ENCODE results near the gene DNM3.
"Not testable (repeated sequence)": the region's sequence is repeated elsewhere in the genome, so short reads cannot be mapped to it uniquely, and the experiment has no call there.

The DNM3 gene

DNA sequence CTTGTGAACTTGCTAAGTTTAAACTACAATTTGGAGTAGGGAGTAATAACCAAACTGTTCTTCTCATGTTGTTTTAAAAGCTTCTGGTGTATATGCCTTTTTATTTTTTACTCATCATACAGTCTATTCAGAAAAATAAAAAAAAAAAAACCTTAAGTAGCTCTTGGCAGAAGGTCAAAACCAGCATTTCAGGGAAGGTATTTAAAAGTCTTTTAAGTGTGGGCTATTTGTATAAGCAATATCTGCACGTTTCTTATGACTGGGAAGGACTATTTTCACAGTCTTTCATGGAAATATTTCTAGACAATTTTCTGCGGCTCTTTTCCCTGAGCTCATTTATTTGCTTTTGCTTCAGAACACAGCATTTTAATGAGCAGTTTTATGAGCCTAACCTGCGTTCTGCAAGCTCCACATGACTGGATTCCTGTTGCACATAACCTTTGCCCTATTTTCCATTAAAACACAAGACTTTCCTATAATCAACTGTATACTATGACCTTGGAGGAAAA is 518.2 kb downstream of the DNM3 start:
- in situ Hi-C loops (cut with MboI; ENCODE audit: low sequenced_read_pairs) = no loop called here
- Histone ChIP-seq H3K27me3 (ENCODE audit: low read depth) (no peaks in the 10 kb centered on the region), H3K4me1 (peaks cover 44% of the 10 kb centered on the region), H3K36me3 (replicated peaks) (no peaks in the 10 kb centered on the region), H3K4me3 (no peak overlapping the region), H3K9me3 (no peaks in the 10 kb centered on the region)
- DNase-seq (ENCODE audit: low spot score in 2 of 2) = peak; percentile 32 to 90

DNA sequence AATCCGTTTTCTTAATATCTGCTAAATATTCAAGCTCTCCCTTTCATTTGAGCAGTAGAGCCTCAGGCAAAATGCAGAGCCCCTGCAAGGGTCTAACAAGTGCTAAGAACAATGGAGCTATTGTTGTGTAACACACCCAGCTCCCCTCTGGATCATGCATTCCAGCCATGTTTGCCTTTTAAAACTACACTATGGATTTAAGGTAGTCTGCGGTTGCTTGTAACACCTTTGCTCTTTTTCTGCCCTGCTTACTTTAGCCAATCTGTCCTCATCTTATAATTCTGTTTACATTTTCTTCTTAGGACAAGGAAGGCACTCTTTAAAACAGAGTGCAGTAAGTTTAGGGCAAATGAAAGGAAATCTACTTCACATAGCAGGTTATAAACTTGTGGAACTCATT is 519.2 kb downstream of the DNM3 start:
- in situ Hi-C loops (cut with MboI; ENCODE audit: low sequenced_read_pairs) = no loop called here

DNA sequence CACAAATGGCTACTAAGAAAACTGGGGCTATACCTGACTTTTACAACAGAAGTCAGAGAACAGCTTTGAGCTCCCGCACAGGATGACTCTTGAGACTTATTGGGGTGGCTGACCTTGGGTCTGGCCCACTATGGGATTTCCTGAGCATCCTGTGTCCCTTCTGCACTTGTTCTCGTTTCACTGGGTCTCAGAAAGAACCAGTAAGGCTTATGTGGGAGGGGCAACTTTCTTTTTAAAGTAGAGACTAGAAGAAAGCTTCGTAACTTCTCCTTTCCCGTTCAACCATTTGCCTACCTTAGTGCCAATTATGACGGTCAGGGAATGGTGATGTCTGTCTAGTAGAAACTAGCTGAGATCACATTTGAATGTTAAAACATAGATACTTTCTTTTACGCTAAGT is 519.7 kb downstream of the DNM3 start:
- Histone ChIP-seq H3K27me3 (ENCODE audit: low read depth) (no peaks in the 10 kb centered on the region), H3K9me3 (no peaks in the 10 kb centered on the region), H3K36me3 (replicated peaks) (no peaks in the 10 kb centered on the region), H3K4me3 (no peak overlapping the region), H3K4me1 (peaks cover 44% of the 10 kb centered on the region)
- no peak for DNase-seq (ENCODE audit: low spot score in 2 of 2)
- in situ Hi-C loops (cut with MboI; ENCODE audit: low sequenced_read_pairs) = no loop called here

More for the DNA sequence above, 519.2 kb downstream of the DNM3 start:
- H3K27me3 ChIP-seq (ENCODE audit: low read depth) = no peaks in the 10 kb centered on the region
- peak; percentile 87 to 98 for DNase-seq (ENCODE audit: low spot score in 2 of 2)
- H3K36me3 ChIP-seq (replicated peaks) = no peaks in the 10 kb centered on the region
- H3K9me3 ChIP-seq = no peaks in the 10 kb centered on the region
- H3K4me3 ChIP-seq = no peak overlapping the region
- peaks cover 44% of the 10 kb centered on the region for H3K4me1 ChIP-seq

DNA sequence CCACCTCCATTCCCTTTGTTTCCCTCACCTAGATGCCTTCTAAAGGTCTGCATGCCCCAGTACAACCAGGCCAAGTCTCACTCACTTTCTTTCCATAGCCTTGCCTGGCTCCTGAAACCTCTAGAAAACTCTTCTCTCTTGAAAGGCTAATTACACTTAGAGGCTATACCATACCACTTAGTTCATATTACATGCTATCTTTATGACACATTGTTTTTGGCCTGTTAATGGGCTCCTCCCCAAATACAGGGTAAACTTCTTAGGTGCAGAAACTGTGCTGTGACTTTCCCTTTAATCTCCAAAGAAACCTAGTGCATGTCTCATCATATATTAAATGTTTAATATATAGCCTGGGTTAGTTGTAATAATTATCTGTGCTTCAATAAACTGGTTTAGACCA is 522.6 kb downstream of the DNM3 start:
- Histone ChIP-seq H3K4me3 (no peak overlapping the region), H3K9me3 (no peaks in the 10 kb centered on the region), H3K36me3 (replicated peaks) (no peaks in the 10 kb centered on the region), H3K27me3 (ENCODE audit: low read depth) (no peaks in the 10 kb centered on the region), H3K4me1 (peaks cover 24% of the 10 kb centered on the region)
- in situ Hi-C loops (cut with MboI; ENCODE audit: low sequenced_read_pairs) = no loop called here
- no peak for DNase-seq (ENCODE audit: low spot score in 2 of 2)

DNA sequence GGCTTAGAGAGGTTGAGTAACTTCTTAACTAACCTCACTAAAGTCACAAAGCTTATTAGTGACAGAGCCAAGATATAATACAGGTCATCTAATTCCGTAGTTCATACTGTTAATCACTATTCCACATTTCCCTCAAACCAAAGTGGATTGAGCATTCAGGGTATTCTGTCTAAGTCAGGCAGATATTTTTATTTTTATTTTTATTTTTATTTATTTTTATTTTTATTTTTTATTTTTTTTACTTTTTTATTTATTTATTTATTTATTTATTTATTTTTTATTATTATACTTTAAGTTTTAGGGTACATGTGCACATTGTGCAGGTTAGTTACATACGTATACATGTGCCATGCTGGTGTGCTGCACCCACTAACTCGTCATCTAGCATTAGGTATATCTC is 530.3 kb downstream of the DNM3 start:
- DNase-seq (ENCODE audit: low spot score in 2 of 2); H3K4me3 ChIP-seq; H3K9me3 ChIP-seq; H3K27me3 ChIP-seq (ENCODE audit: low read depth); H3K36me3 ChIP-seq (replicated peaks); in situ Hi-C loops (cut with MboI; ENCODE audit: low sequenced_read_pairs): not testable (repeated sequence)
- H3K4me1 ChIP-seq = peaks cover 22% of the 10 kb centered on the region

DNA sequence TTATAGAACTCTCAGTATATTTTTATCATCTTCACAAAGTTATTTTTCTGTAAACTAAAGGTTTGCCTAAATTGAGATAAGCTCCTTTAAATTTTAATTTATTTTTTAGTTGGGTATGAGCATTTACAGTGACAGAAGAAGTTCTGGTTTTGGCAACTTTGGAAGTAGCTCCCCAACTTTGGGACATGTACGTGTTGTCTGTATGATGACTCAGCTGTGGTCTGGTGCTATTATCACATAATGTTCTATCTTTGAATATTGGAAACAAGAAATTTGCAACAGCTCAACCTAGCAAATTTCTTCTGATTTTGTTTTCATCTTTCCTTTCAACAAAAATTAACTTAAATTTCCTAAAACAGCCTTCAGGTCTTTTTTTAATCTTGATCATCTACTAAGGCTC is 532.6 kb downstream of the DNM3 start:
- H3K36me3 ChIP-seq (replicated peaks) = no peaks in the 10 kb centered on the region
- H3K27me3 ChIP-seq (ENCODE audit: low read depth) = no peaks in the 10 kb centered on the region
- H3K4me3 ChIP-seq = no peak overlapping the region
- H3K4me1 ChIP-seq = peaks cover 26% of the 10 kb centered on the region
- no peaks in the 10 kb centered on the region for H3K9me3 ChIP-seq
- no peak for DNase-seq (ENCODE audit: low spot score in 2 of 2)
- in situ Hi-C loops (cut with MboI; ENCODE audit: low sequenced_read_pairs) = no loop called here

DNA sequence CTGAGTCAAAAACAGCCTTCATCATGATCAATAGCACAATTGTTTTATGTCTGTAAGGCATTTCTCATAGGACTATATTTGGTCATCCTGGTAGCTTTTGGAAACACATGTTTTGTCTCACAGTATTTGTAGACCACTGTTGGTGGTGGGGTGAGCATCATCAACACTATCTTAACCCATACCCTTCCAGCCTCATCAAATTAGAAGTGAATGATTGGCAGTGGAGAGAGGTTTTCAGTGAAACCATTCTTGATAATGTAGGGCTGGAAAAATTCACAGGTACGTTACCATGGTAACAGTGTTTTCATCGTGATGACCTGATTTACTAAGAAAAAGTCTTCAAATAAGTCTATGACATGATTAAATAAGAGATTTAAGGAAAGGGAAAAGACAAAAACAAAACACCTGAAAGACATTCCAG is 533.9 kb downstream of the DNM3 start:
- DNase-seq (ENCODE audit: low spot score in 2 of 2) = peak in 1 of 2 experiments; percentile 28
- H3K27me3 ChIP-seq (ENCODE audit: low read depth) = no peaks in the 10 kb centered on the region
- in situ Hi-C loops (cut with MboI; ENCODE audit: low sequenced_read_pairs) = no loop called here
- H3K4me3 ChIP-seq = no peak overlapping the region
- no peaks in the 10 kb centered on the region for H3K9me3 ChIP-seq
- H3K4me1 ChIP-seq = peaks cover 26% of the 10 kb centered on the region
- no peaks in the 10 kb centered on the region for H3K36me3 ChIP-seq (replicated peaks)

DNA sequence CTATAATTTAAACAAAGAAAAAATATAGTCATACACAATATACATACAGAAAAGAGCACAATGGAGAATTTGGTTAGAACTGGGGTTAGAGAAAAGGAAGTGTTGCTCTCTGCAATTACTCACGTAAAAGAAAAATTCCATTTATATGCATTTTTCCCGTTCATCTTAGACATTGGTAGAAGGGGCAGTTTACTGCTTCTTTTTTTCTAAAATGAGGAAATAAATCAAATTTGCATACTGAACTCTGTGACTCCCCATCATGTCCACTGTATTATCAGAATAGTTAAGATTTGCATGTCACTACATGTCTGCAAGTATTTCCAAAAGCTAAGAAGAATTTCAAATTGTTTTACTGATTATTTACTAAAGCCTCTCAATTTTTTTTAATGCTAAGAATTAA is 535.1 kb downstream of the DNM3 start:
- no peak for DNase-seq (ENCODE audit: low spot score in 2 of 2)
- H3K4me1 ChIP-seq = peaks cover 29% of the 10 kb centered on the region
- in situ Hi-C loops (cut with MboI; ENCODE audit: low sequenced_read_pairs) = no loop called here
- H3K27me3 ChIP-seq (ENCODE audit: low read depth) = no peaks in the 10 kb centered on the region
- H3K9me3 ChIP-seq = no peaks in the 10 kb centered on the region
- no peak overlapping the region for H3K4me3 ChIP-seq
- no peaks in the 10 kb centered on the region for H3K36me3 ChIP-seq (replicated peaks)

DNA sequence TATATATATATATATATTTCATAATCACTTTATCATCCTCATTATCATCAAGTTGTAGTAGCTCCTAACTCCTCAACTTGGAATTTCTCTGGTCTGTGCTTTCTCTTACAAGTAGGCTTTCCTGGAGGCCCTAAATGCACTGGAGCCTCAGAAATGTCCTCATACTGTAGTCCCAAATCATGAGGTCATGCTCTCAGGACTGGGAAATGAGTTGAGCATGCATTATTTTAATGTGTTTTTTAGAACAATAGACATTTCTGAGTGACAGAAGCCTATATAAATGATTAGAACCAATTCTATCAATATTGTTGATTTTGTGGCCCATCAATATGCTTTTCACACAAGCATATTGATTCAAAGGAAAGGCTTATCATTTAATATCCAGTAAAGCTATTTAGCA is 536.3 kb downstream of the DNM3 start:
- H3K9me3 ChIP-seq = no peaks in the 10 kb centered on the region
- no peak for DNase-seq (ENCODE audit: low spot score in 2 of 2)
- in situ Hi-C loops (cut with MboI; ENCODE audit: low sequenced_read_pairs) = no loop called here

DNA sequence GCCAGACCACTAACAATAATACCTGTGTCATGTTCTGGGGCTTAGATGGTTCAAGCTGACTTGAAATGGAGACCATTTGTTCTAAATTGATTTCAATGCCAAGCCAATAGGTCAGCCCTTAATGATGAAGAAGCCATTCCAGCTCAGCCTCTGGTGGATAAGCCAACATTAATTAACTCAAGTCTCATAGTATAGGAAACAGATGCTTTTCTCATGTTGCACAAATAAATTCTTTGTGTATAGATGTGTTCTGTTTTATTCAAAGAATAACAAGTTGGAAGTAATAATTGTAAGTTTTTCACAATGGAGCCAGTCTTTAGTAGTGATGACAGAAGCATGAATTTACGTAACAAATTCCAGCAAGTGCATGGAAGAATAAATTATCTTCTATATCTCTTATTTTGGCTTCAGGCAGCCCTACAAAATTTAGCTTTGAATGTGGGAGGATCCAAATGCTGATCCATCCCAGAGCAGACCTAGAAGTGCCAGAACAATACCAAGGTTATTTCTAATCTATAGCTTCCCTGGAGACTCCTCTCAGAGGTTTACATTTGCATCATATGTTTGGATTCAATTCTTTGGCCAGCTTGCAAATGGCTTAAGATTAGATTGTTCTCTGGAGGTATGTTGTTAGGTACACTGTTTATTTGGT is 536.9 kb downstream of the DNM3 start:
- Histone ChIP-seq H3K9me3 (no peaks in the 10 kb centered on the region), H3K36me3 (replicated peaks) (no peaks in the 10 kb centered on the region), H3K27me3 (ENCODE audit: low read depth) (no peaks in the 10 kb centered on the region), H3K4me3 (no peak overlapping the region), H3K4me1 (peaks cover 47% of the 10 kb centered on the region)
- in situ Hi-C loops (cut with MboI; ENCODE audit: low sequenced_read_pairs) = no loop called here
- no peak for DNase-seq (ENCODE audit: low spot score in 2 of 2)

More for the DNA sequence above, 536.3 kb downstream of the DNM3 start:
- H3K27me3 ChIP-seq (ENCODE audit: low read depth) = no peaks in the 10 kb centered on the region
- no peaks in the 10 kb centered on the region for H3K36me3 ChIP-seq (replicated peaks)
- no peak overlapping the region for H3K4me3 ChIP-seq
- H3K4me1 ChIP-seq = peaks cover 41% of the 10 kb centered on the region

DNA sequence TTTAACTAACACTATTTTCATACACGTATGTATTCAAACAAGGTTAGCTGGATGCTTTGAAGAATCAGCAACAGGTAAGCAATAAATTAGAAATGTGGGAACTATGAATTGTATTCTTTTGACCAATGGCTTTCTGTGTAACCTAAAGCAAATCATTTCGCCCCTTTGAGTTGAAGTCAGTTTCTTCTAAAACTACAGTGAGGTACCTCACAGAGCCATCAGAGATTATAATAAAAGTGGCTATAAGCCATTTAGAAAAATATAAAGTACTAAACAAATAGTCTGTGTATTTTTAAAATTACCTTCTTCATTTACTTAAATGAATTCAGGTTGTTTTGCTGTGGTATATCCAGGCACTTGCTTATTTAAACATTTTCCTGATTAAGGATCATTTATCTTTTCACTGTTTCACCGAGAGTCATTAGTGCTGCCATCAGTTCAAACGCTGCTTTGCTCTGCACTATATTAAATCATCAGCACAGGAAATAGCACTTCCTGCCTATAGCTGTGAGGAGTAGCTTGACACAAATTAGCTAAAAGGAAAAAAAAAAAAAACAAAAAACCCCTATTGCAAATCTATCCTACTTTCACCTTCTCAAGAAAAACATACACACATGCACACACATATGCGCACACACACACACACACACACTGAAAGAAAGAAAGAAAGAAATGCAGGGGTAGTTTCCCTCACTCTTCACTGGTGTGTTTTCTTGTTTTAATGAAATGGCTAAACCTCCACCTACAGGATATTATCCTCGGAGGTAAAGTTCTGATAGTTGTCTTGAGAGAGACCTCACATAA is 539.3 kb downstream of the DNM3 start:
- no peak for DNase-seq (ENCODE audit: low spot score in 2 of 2)
- Histone ChIP-seq H3K27me3 (ENCODE audit: low read depth) (no peaks in the 10 kb centered on the region), H3K36me3 (replicated peaks) (no peaks in the 10 kb centered on the region), H3K9me3 (no peaks in the 10 kb centered on the region), H3K4me1 (peaks cover 41% of the 10 kb centered on the region), H3K4me3 (no peak overlapping the region)
- in situ Hi-C loops (cut with MboI; ENCODE audit: low sequenced_read_pairs) = no loop called here

DNA sequence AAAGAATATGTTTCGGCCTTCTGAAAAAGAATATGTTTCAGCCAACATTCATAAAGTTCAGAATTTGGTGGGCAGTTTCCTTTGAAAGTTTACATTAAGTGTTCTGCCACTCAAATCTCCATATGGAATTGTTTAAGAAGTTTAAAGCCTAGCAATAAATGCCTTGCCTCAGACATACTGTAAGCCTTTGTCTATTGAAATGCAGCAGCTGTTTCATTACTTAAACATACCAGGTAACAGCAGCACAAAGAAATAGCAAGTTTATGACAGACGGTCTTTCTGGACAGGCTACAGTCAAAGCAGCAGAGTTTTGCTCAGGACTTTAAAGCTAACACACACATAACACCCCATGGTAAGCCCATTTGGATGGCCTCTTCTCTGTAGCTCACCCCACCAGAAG is 540.6 kb downstream of the DNM3 start:
- in situ Hi-C loops (cut with MboI; ENCODE audit: low sequenced_read_pairs) = no loop called here
- H3K9me3 ChIP-seq = no peaks in the 10 kb centered on the region

DNA sequence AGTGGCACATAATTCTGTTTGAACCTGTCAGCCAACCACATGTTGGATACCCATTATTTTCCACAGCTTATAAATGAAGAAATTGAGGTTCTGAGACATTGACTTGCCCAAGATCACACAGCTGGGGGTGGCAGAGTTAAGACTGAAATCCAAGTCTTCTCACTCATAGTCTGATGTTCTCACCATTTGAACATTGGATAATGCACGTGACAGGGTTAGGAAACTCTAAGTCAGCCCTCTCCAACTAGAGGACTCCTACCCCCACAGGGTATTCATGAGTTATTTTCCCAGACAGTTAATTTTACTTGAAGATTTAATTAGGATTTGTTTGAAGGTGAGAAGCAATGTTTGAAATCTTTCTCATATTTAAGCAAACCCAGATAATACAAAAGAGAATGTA is 541.1 kb downstream of the DNM3 start:
- H3K36me3 ChIP-seq (replicated peaks) = no peaks in the 10 kb centered on the region
- no peaks in the 10 kb centered on the region for H3K27me3 ChIP-seq (ENCODE audit: low read depth)
- H3K4me3 ChIP-seq = no peak overlapping the region
- DNase-seq (ENCODE audit: low spot score in 2 of 2) = no peak
- no peaks in the 10 kb centered on the region for H3K9me3 ChIP-seq
- peaks cover 33% of the 10 kb centered on the region for H3K4me1 ChIP-seq
- in situ Hi-C loops (cut with MboI; ENCODE audit: low sequenced_read_pairs) = no loop called here

More for the DNA sequence above, 540.6 kb downstream of the DNM3 start:
- Histone ChIP-seq H3K4me1 (peaks cover 33% of the 10 kb centered on the region), H3K4me3 (no peak overlapping the region), H3K36me3 (replicated peaks) (no peaks in the 10 kb centered on the region), H3K27me3 (ENCODE audit: low read depth) (no peaks in the 10 kb centered on the region)
- peak; percentile 35 to 91 for DNase-seq (ENCODE audit: low spot score in 2 of 2)

DNA sequence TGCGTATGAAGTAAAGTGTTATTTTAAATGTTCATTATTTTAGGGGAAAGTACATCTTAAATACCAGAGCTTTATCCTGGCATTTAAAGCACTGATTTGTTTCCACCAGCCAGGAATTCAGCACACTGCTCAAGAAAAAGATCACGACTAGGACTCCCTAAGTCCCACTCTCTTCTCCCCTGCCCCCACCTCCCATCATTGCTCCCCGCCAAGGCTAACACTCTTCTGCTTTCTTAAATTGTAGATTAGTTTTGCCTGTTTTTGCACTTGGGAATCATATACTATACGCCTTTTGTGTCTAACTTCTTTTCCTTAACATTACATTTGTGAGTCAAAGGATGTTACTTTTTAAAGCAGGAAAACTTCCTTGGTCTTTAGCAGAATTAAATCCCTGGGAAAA is 541.7 kb downstream of the DNM3 start:
- no peaks in the 10 kb centered on the region for H3K27me3 ChIP-seq (ENCODE audit: low read depth)
- peaks cover 31% of the 10 kb centered on the region for H3K4me1 ChIP-seq
- no peak for DNase-seq (ENCODE audit: low spot score in 2 of 2)
- H3K4me3 ChIP-seq = no peak overlapping the region
- H3K36me3 ChIP-seq (replicated peaks) = no peaks in the 10 kb centered on the region
- no peaks in the 10 kb centered on the region for H3K9me3 ChIP-seq
- in situ Hi-C loops (cut with MboI; ENCODE audit: low sequenced_read_pairs) = no loop called here

Data from HAP-1 (cell line).